CD4-positive, alpha-beta T cell (primary cell): Measurements from ENCODE around the gene SH3RF3. TPM values are rescaled to one million over a fixed set of nuclear protein-coding genes. Genes with fewer than 3 reads are reported as not detected.

ENCODE experiments used
- ATAC-seq: fragments of 200-7000 bp; cut with Tn5 transposase; one replicate; pipeline ENCODE4 v1.10.0; 2022; ENCODE audit warnings: mild to moderate bottlenecking; ENCODE audit not compliant: poor library complexity
- CTCF ChIA-PET: fragments of 350-600 bp; sonication (Branson Sonifier 250); formaldehyde crosslinking; loops from one replicate; lab custom pipeline; 2021; ENCODE audit warnings: antibody characterized with exemption, inconsistent platforms; lab: Charles Lee
- POLR2A ChIA-PET: fragments of 350-600 bp; sonication (Branson Sonifier 250); formaldehyde crosslinking; loops from one replicate; lab custom pipeline; 2021; ENCODE audit warnings: antibody characterized with exemption, inconsistent platforms; lab: Charles Lee
- DNase-seq, 14 experiments: peaks; one replicate each; pipeline ENCODE4 v3.0.0-alpha.2; 2013 to 2020; ENCODE audit warnings: mixed read lengths in 2 of 14
- H3K27ac ChIP-seq, 2 donors: one replicate each; pipeline versions ENCODE4 v1.5.1 to v1.7.0; 2013; ENCODE audit warnings: low read length in 2 of 2, low read depth in 1 of 2, mild to moderate bottlenecking in 1 of 2
- H3K27me3 ChIP-seq, 2 experiments: 1 replicate in 1 of 2; 2 replicates in 1 of 2; pipeline versions ENCODE4 v1.6.1 to v1.7.0; 2013; ENCODE audit warnings: low read length in 2 of 2, control low read depth in 1 of 2, mild to moderate bottlenecking in 1 of 2, moderate library complexity in 1 of 2; ENCODE audit not compliant: insufficient read depth in 2 of 2, control insufficient read depth in 1 of 2
- H3K36me3 ChIP-seq: one replicate; pipeline ENCODE4 v1.6.1; 2013; ENCODE audit warnings: low read length, control low read depth; ENCODE audit not compliant: insufficient read depth
- H3K4me1 ChIP-seq: one replicate; pipeline ENCODE4 v1.6.1; 2013; ENCODE audit warnings: low read length, control low read depth; ENCODE audit not compliant: insufficient read depth
- H3K4me3 ChIP-seq: one replicate; pipeline ENCODE4 v1.5.1; 2013; ENCODE audit warnings: mild to moderate bottlenecking, low read length, moderate library complexity
- H3K9me3 ChIP-seq, 2 experiments: 1 replicate in 1 of 2; 2 replicates in 1 of 2; pipeline versions ENCODE4 v1.6.1 to v1.7.0; 2013; ENCODE audit warnings: low read length in 2 of 2, mild to moderate bottlenecking in 2 of 2, control low read depth in 1 of 2, moderate library complexity in 1 of 2; ENCODE audit not compliant: control insufficient read depth in 1 of 2, insufficient read depth in 1 of 2
- H3K27ac Mint-ChIP-seq: one replicate; pipeline ENCODE4 v1.8.0; 2020; ENCODE audit warnings: mixed read lengths
- H3K27me3 Mint-ChIP-seq: one replicate; pipeline ENCODE4 v1.8.0; 2021; ENCODE audit warnings: mixed read lengths
- H3K36me3 Mint-ChIP-seq: one replicate; pipeline ENCODE4 v1.8.0; 2021; ENCODE audit warnings: low read depth, mixed read lengths
- H3K4me1 Mint-ChIP-seq: one replicate; pipeline ENCODE4 v1.8.0; 2021; ENCODE audit warnings: low read depth, mixed read lengths
- H3K4me3 Mint-ChIP-seq: one replicate; pipeline ENCODE4 v1.8.0; 2020; ENCODE audit warnings: mild to moderate bottlenecking, mixed read lengths
- H3K9me3 Mint-ChIP-seq: one replicate; pipeline ENCODE4 v1.8.0; 2020; ENCODE audit warnings: mixed read lengths
- intact Hi-C, 2 experiments: fragments of 100-400 bp; cut with DNase I in 1 of 2; cut with micrococcal nuclease in 1 of 2; formaldehyde crosslinking; loops; one replicate each; pipeline versions ENCODE4 v1.15.1 to v1.9.0; 2023 to 2025; cut with DNase I, micrococcal nuclease
- total RNA-seq, 174 experiments: library from RNA in 2 of 174; stranded (reverse) in 2 of 174; gene quantifications; one replicate each; pipeline ENCODE4 v1.2.3 and lab custom pipeline; 2021 to 2026
- TF ChIP-seq, protein P1 (sequence below): fragments of 200-600 bp; IDR thresholded peaks from one replicate; pipeline ENCODE4 v1.8.0; 2022; ENCODE audit warnings: antibody characterized with exemption, mild to moderate bottlenecking

SH3RF3 gene
- total RNA-seq, 2 experiments from 2014 or later: 5.2 to 5.9 TPM

DNA sequence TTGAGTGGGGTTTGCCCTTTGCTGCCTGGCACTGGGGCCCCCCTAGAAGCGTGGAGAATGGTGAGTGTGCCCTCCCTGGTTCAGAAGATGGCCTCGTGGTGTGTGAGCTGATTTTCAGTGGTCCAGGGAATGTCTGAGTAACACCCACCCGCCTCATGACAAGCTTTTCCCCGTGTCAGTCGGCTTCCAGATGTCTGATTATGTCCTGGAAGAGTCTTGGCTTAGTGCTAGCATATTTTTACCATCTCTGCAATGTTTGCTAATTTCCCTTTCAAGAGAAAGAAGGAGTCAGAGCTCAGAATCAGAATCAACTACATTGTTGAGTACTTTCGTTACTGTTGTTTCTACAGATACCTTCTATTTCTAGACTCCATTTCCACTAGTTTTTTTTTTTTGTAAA, 270.1 kb downstream of the SH3RF3 start:
- intact Hi-C loops: no loop called here
- Mint-ChIP-seq H3K9me3 (no peaks in the 10 kb centered on the region), H3K36me3 (peaks cover 10% of the 10 kb centered on the region), H3K27me3 (no peaks in the 10 kb centered on the region), H3K4me1 (peaks cover 18% of the 10 kb centered on the region), H3K27ac (no peak overlapping the region), H3K4me3 (no peak overlapping the region)
- TF ChIP-seq, protein P1, sequence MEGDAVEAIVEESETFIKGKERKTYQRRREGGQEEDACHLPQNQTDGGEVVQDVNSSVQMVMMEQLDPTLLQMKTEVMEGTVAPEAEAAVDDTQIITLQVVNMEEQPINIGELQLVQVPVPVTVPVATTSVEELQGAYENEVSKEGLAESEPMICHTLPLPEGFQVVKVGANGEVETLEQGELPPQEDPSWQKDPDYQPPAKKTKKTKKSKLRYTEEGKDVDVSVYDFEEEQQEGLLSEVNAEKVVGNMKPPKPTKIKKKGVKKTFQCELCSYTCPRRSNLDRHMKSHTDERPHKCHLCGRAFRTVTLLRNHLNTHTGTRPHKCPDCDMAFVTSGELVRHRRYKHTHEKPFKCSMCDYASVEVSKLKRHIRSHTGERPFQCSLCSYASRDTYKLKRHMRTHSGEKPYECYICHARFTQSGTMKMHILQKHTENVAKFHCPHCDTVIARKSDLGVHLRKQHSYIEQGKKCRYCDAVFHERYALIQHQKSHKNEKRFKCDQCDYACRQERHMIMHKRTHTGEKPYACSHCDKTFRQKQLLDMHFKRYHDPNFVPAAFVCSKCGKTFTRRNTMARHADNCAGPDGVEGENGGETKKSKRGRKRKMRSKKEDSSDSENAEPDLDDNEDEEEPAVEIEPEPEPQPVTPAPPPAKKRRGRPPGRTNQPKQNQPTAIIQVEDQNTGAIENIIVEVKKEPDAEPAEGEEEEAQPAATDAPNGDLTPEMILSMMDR: no peak
- Histone ChIP-seq H3K36me3 (no peaks in the 10 kb centered on the region), H3K4me3 (no peak overlapping the region), H3K4me1 (peaks cover 5% of the 10 kb centered on the region), H3K27me3 (no peaks in the 10 kb centered on the region), H3K9me3 (no peaks in the 10 kb centered on the region), H3K27ac (no peak overlapping the region)
- ATAC-seq (no peak), DNase-seq (no peak)
- ChIA-PET CTCF (no interaction called here), POLR2A (interaction anchor here (1.7 kb wide), 1 partner anchor 50 kb away, joined by 3 read pairs; no protein-coding TSS in a partner anchor)

DNA sequence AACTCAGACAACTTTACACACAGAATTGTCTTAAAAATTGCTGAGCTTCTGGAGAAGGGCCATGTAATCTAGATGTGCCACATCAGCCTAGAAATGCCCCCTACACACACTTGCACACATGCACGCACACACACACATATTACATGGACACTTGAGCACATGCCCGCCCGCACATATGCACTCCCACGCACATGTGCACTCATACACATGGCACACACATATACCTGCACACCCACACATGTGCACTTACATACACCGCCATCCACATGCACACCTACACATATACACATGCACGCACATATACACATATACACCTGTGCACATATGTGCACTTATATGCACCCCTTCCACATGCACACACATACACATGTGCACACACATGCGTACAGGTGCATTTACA, 271.1 kb downstream of the SH3RF3 start:
- H3K27ac Mint-ChIP-seq: no peak overlapping the region
- Histone ChIP-seq H3K27me3 (no peaks in the 10 kb centered on the region), H3K27ac (no peak overlapping the region), H3K4me3 (no peak overlapping the region), H3K36me3 (no peaks in the 10 kb centered on the region), H3K9me3 (no peaks in the 10 kb centered on the region), H3K4me1 (peaks cover 5% of the 10 kb centered on the region)
- no peak for ATAC-seq
- intact Hi-C loops: no loop called here
- peaks cover 18% of the 10 kb centered on the region for H3K4me1 Mint-ChIP-seq
- DNase-seq: no peak
- H3K36me3 Mint-ChIP-seq: peaks cover 10% of the 10 kb centered on the region
- H3K4me3 Mint-ChIP-seq: no peak overlapping the region
- TF ChIP-seq, protein P1: no peak
- H3K9me3 Mint-ChIP-seq: no peaks in the 10 kb centered on the region
- no peaks in the 10 kb centered on the region for H3K27me3 Mint-ChIP-seq
- CTCF ChIA-PET: no interaction called here
- POLR2A ChIA-PET: no interaction called here

DNA sequence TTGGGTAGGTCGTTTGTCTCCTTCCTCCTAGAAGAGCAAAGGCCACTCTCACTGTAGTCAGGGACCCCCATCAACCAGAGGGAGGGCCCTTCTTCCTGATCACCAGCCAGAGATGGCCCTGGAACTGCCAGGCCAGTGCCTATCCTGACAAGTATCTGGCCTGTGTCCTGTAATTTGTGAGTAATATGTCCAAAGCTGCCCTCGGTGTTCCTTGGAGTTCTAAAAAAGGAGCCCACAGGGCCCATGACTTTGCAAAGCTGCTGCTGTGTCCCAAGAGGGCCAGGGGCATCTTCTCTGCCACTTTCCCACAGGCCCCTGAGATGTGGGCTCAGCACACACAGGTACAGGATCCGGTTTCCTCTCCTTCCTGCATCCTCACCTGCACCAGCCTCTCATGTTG, 272.4 kb downstream of the SH3RF3 start:
- POLR2A ChIA-PET: no interaction called here
- no peaks in the 10 kb centered on the region for H3K27me3 ChIP-seq
- Mint-ChIP-seq H3K9me3 (no peaks in the 10 kb centered on the region), H3K4me3 (no peak overlapping the region), H3K27ac (no peak overlapping the region), H3K27me3 (no peaks in the 10 kb centered on the region), H3K4me1 (peaks cover 9% of the 10 kb centered on the region), H3K36me3 (peaks cover 10% of the 10 kb centered on the region)
- intact Hi-C loops: no loop called here
- no peak overlapping the region for H3K4me3 ChIP-seq
- CTCF ChIA-PET: no interaction called here
- H3K4me1 ChIP-seq: peaks cover 5% of the 10 kb centered on the region
- ATAC-seq (no peak), DNase-seq (no peak)
- no peak overlapping the region for H3K27ac ChIP-seq
- no peaks in the 10 kb centered on the region for H3K9me3 ChIP-seq
- no peaks in the 10 kb centered on the region for H3K36me3 ChIP-seq
- TF ChIP-seq, protein P1: no peak
